ENCODE measurements around the gene ACBD3.

GRCh38 chr1:226116673-226117072 lies 69.9 kb downstream of the ACBD3 start:
- no peak for TF ChIP-seq CTCF (IDR thresholded peaks at IDR 0.05)
- TF ChIP-seq POLR2A (IDR thresholded peaks at IDR 0.05): no peak
- TF ChIP-seq POLR2AphosphoS5 (IDR thresholded peaks at IDR 0.05): no peak

Data from gastroesophageal sphincter (tissue), 3 donors.